HCT116 (cell line): ENCODE results near the gene PER2. TPM values are rescaled to one million over a fixed set of nuclear protein-coding genes. Genes with fewer than 3 reads are reported as not detected.

ENCODE experiments used
- ATAC-seq: fragments of 200-7000 bp; cut with Tn5 transposase; 2 replicates; pipeline ENCODE4 v1.9.1; 2020; ENCODE audit warnings: mild to moderate bottlenecking, moderate library complexity
- BruUV-seq: library from RNA; stranded (reverse); fragments of 400-500 nt; replicated peaks from 2 replicates; lab custom pipeline; 2021; lab: Mats Ljungman, UMichigan
- CTCF ChIA-PET: fragments of 300-600 bp; sonication (Branson Sonifier 250); formaldehyde crosslinking; loops from one replicate; lab custom pipeline; 2021; ENCODE audit warnings: antibody characterized with exemption; lab: Charles Lee
- POLR2A ChIA-PET: fragments of 300-600, 350-600 bp; sonication (Branson Sonifier 250); formaldehyde crosslinking; loops from one replicate; lab custom pipeline; 2021; ENCODE audit warnings: antibody characterized with exemption; lab: Charles Lee
- RAD21 ChIA-PET, 2 experiments: fragments of 300-600 bp; sonication (Branson Sonifier 250); formaldehyde crosslinking; loops; one replicate each; lab custom pipeline; 2023; ENCODE audit warnings: low total read pairs in 2 of 2; ENCODE audit not compliant: uncharacterized antibody in 2 of 2, unreplicated experiment in 2 of 2, low non-redundant PET in 1 of 2; lab: Charles Lee
- DNase-seq: peaks from one replicate; pipeline ENCODE4 v3.0.0-alpha.2; 2010; ENCODE audit warnings: low read depth, low spot score
- H2AFZ ChIP-seq: fragments of 200-600 bp; shearing (Covaris generic), sonication (generic); 2 replicates; pipeline ENCODE4 v1.6.1; 2017; ENCODE audit warnings: low read depth, mixed run types, mixed read lengths, antibody characterized with exemption, low read length; ENCODE audit not compliant: poor library complexity, severe bottlenecking
- H3K27ac ChIP-seq: 2 replicates; pipeline ENCODE4 v1.5.1; 2012; ENCODE audit warnings: low read depth, low read length
- H3K27me3 ChIP-seq: fragments of 200-600 bp; sonication (generic); 2 replicates; pipeline ENCODE4 v1.6.1; 2016; ENCODE audit warnings: mixed run types, low read length, mixed read lengths; ENCODE audit not compliant: insufficient read depth
- H3K36me3 ChIP-seq, 2 experiments: fragments of 200-500 bp in 1 of 2; fragments of 200-600 bp in 1 of 2; sonication (Bioruptor generic) in 1 of 2; sonication (generic) in 1 of 2; 2 replicates each; pipeline versions ENCODE4 v1.5.1 to v1.6.1; 2014 to 2016; ENCODE audit warnings: low read length in 2 of 2, inconsistent platforms in 1 of 2, mixed read lengths in 1 of 2, mixed run types in 1 of 2; ENCODE audit not compliant: insufficient read depth in 2 of 2, control insufficient read depth in 1 of 2
- H3K4me1 ChIP-seq, 2 experiments: fragments of 200-600 bp in 1 of 2; sonication (generic) in 1 of 2; 2 replicates each; pipeline versions ENCODE4 v1.5.1 to v1.6.1; 2012 to 2017; ENCODE audit warnings: low read length in 2 of 2, inconsistent platforms in 1 of 2, mild to moderate bottlenecking in 1 of 2, mixed read lengths in 1 of 2, mixed run types in 1 of 2, moderate library complexity in 1 of 2; ENCODE audit not compliant: insufficient read depth in 2 of 2, control insufficient read depth in 1 of 2
- H3K4me2 ChIP-seq: fragments of 200-600 bp; sonication (generic); 2 replicates; pipeline ENCODE4 v1.6.1; 2017; ENCODE audit warnings: mixed run types, low read length, mixed read lengths
- H3K4me3 ChIP-seq, 2 experiments: fragments of 200-600 bp in 1 of 2; sonication (generic) in 1 of 2; replicated peaks in 1 of 2; 2 replicates each; pipeline ENCODE4 v1.5.1; 2011 to 2016; ENCODE audit warnings: low read length in 2 of 2, control low read depth in 1 of 2, low read depth in 1 of 2, mild to moderate bottlenecking in 1 of 2, mixed read lengths in 1 of 2, mixed run types in 1 of 2
- H3K79me2 ChIP-seq: fragments of 200-600 bp; sonication (generic); 2 replicates; pipeline ENCODE4 v1.6.1; 2017; ENCODE audit warnings: mild to moderate bottlenecking, mixed run types, low read length, moderate library complexity, mixed read lengths; ENCODE audit not compliant: insufficient read depth
- H3K9ac ChIP-seq: fragments of 200-600 bp; sonication (generic); 2 replicates; pipeline ENCODE4 v1.6.1; 2016; ENCODE audit warnings: low read length, mixed read lengths
- H3K9me2 ChIP-seq: fragments of 200-600 bp; sonication (generic), shearing (Covaris generic); 2 replicates; pipeline ENCODE4 v1.6.1; 2017; ENCODE audit warnings: mixed run types, mild to moderate bottlenecking, moderate library complexity; ENCODE audit not compliant: insufficient read depth
- H3K9me3 ChIP-seq, 2 experiments: fragments of 200-500 bp in 1 of 2; fragments of 200-600 bp in 1 of 2; sonication (Bioruptor generic) in 1 of 2; sonication (generic) in 1 of 2; 2 replicates each; pipeline ENCODE4 v1.6.1; 2014 to 2017; ENCODE audit warnings: low read length in 2 of 2, mixed read lengths in 2 of 2, inconsistent platforms in 1 of 2, low read depth in 1 of 2, mild to moderate bottlenecking in 1 of 2, mixed run types in 1 of 2, moderate library complexity in 1 of 2; ENCODE audit not compliant: control insufficient read depth in 1 of 2, insufficient read depth in 1 of 2
- H4K20me1 ChIP-seq: fragments of 200-600 bp; sonication (generic), shearing (Covaris generic); 2 replicates; pipeline ENCODE4 v1.6.1; 2017; ENCODE audit warnings: mixed run types, mild to moderate bottlenecking, moderate library complexity; ENCODE audit not compliant: insufficient read depth
- ATF3 ChIP-seq: IDR thresholded peaks from 2 replicates; pipeline ENCODE4 v1.6.1; 2012
- CBX3 ChIP-seq: IDR thresholded peaks from 2 replicates; pipeline ENCODE4 v1.6.1; 2012; ENCODE audit warnings: low read depth
- CTCF ChIP-seq, 3 experiments: fragments of 200-600 bp in 1 of 3; sonication (generic) in 1 of 3; IDR thresholded peaks in 2 of 3; conservative IDR thresholded peaks in 1 of 3; 2 replicates each; pipeline ENCODE4 v1.5.1; 2012 to 2017; ENCODE audit warnings: low read depth in 2 of 3, low read length in 2 of 3, antibody characterized with exemption in 1 of 3, borderline replicate concordance in 1 of 3, control low read depth in 1 of 3, mild to moderate bottlenecking in 1 of 3, mixed read lengths in 1 of 3, mixed run types in 1 of 3, moderate library complexity in 1 of 3; ENCODE audit not compliant: insufficient read depth in 1 of 3
- ELF1 ChIP-seq: IDR thresholded peaks from 2 replicates; pipeline ENCODE4 v1.6.1; 2012; ENCODE audit warnings: low read depth, borderline replicate concordance
- EZH2phosphoT487 ChIP-seq: fragments of 200-600 bp; IDR thresholded peaks from 2 replicates; pipeline ENCODE4 v1.6.1; 2018; ENCODE audit warnings: antibody characterized with exemption, borderline replicate concordance
- FOSL1 ChIP-seq: IDR thresholded peaks from 2 replicates; pipeline ENCODE4 v1.6.1; 2012; ENCODE audit warnings: low read depth
- MAX ChIP-seq: IDR thresholded peaks from 2 replicates; pipeline ENCODE4 v1.6.1; 2012
- POLR2A ChIP-seq: IDR thresholded peaks from 2 replicates; pipeline ENCODE4 v1.7.0; 2011; ENCODE audit warnings: borderline replicate concordance; ENCODE audit not compliant: insufficient read depth, insufficient read length; ENCODE audit errors: extremely low read depth
- RAD21 ChIP-seq: IDR thresholded peaks from 2 replicates; pipeline ENCODE4 v1.6.1; 2012; ENCODE audit warnings: low read depth, mild to moderate bottlenecking
- SP1 ChIP-seq: IDR thresholded peaks from 2 replicates; pipeline ENCODE4 v1.6.1; 2012; ENCODE audit warnings: low read depth
- TCF7L2 ChIP-seq: IDR thresholded peaks from 2 replicates; pipeline ENCODE4 v1.7.0; 2011; ENCODE audit warnings: borderline replicate concordance, inconsistent platforms; ENCODE audit not compliant: insufficient read depth, insufficient read length; ENCODE audit errors: extremely low read depth
- ZFX ChIP-seq: fragments of 450-650 bp; IDR thresholded peaks from 2 replicates; pipeline ENCODE4 v1.6.1; 2017
- ZNF274 ChIP-seq: fragments of 200-500 bp; sonication (Bioruptor generic); IDR thresholded peaks from 2 replicates; pipeline ENCODE4 v1.6.1; 2014; ENCODE audit warnings: mild to moderate bottlenecking, low read depth, low read length, inconsistent platforms
- intact Hi-C: fragments of 100-400 bp; cut with micrococcal nuclease; formaldehyde crosslinking; loops from 2 replicates; pipeline ENCODE4 v1.10.0; 2022
- total RNA-seq: library from RNA; stranded (reverse); gene quantifications from one replicate; pipeline ENCODE4 v1.2.1, GENCODE V29; 2021; ENCODE audit not compliant: unreplicated experiment

PER2 gene
- total RNA-seq, 1 experiment from 2014 or later, result 18.7 TPM

GRCh38 chr2:238225121-238225520 lies 63.3 kb downstream of the PER2 start (continued):
- TF ChIP-seq EZH2phosphoT487, result no peak
- no peak for TF ChIP-seq CTCF (IDR thresholded peaks at IDR 0.05 in 2 of 3, conservative IDR thresholded peaks at IDR 0.05 in 1 of 3; ENCODE audit: borderline replicate concordance in 1 of 3, insufficient read depth in 1 of 3, low read depth in 2 of 3, low read length in 2 of 3)
- no peak for TF ChIP-seq MAX
- TF ChIP-seq ZNF274, result no peak

- Histone ChIP-seq H3K4me1 (no peaks in the 10 kb centered on the region), H3K27me3 (no peaks in the 10 kb centered on the region), H3K4me3 (no peak overlapping the region), H3K9me2 (no peaks in the 10 kb centered on the region), H3K9me3 (no peaks in the 10 kb centered on the region), H3K36me3 (no peaks in the 10 kb centered on the region), H3K9ac (no peak overlapping the region), H4K20me1 (no peaks in the 10 kb centered on the region), H3K4me2 (no peak overlapping the region), H3K27ac (no peak overlapping the region), H2AFZ (no peak overlapping the region), H3K79me2 (no peaks in the 10 kb centered on the region)
- RAD21 ChIA-PET, result no interaction called here
- intact Hi-C loops, result no loop called here
- ATAC-seq, result no peak
- no peak for DNase-seq
- CTCF ChIA-PET, result no interaction called here
- TF ChIP-seq SP1, result no peak
- no peak for TF ChIP-seq RAD21
- no peak for TF ChIP-seq TCF7L2
- TF ChIP-seq ELF1, result no peak
- TF ChIP-seq FOSL1, result no peak
- TF ChIP-seq ZFX, result no peak
- TF ChIP-seq CBX3, result no peak
- no peak for TF ChIP-seq ATF3
- no peak for TF ChIP-seq MAX
- TF ChIP-seq ZNF274, result no peak
- no peak for TF ChIP-seq POLR2A
- no TSS peak for BruUV-seq
- POLR2A ChIA-PET, result no interaction called here
These were observed 63.9 kb downstream of the PER2 start for GRCh38 chr2:238224356-238225035.
